GM18909 (cell line): ENCODE results near the gene ARHGEF28.

Source experiments
- ATAC-seq: cut with Tn5 transposase; IDR thresholded peaks from one replicate; pipeline ENCODE4 v1.9.1; 2021; ENCODE audit warnings: mild to moderate bottlenecking; ENCODE audit not compliant: unreplicated experiment, poor library complexity

ARHGEF28 gene

DNA sequence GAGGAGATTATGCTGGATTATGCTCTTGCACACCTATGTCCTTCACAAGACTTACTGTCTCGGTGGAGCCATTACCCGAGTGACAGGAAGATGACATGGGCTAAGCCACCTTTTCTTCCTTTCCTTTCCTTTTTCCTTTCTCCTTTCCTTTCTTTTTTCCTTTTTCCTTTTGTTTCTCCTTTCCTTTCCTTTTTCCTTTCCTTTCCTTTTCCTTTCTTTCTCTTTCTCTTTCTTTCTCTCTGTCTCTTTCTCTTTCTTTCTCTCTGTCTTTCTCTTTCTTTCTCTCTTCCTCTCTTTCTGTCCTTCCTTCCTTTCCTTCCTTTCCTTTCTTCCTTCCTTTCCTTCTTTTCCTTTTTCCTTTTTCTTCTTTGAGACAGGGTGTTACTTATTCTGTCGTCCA is 202.5 kb downstream of the ARHGEF28 start:
- ATAC-seq: no peak

DNA sequence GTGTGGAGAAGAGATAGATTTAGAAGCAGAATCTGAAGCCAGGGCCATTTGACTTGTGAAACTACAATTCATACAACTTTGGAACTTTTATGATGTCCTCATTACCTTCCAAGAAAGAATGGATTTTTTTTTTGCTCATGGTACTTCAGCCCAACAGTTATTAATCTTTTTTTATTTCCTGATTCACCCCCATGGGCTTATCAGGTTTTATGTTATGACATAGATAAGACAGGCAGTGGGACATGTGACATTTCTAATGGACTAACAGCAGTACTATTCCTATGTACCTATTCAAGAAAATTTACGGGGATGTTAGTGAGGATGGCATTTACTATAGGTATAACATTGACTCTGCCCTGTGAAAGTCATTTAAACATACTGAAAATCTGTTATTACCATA is 204.7 kb downstream of the ARHGEF28 start:
- ATAC-seq: no peak

DNA sequence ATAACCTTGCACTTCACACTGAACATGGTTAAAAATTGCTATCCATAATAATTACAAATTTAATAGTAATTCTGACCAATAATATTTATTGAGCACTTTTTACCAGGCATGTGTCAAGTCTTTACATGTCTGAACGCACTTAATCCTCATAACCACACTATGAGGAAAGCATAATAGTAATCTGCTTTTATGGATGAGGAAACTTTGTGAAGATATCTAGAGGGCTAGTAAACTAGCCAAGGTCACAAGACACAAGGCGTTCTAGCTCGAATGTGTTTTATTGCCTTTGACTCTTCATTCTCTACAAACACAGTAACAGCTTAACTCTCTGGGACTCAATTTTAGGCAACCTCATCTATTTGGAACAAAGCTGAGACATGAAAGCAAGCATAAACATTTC is 205.1 kb downstream of the ARHGEF28 start:
- ATAC-seq: no peak

DNA sequence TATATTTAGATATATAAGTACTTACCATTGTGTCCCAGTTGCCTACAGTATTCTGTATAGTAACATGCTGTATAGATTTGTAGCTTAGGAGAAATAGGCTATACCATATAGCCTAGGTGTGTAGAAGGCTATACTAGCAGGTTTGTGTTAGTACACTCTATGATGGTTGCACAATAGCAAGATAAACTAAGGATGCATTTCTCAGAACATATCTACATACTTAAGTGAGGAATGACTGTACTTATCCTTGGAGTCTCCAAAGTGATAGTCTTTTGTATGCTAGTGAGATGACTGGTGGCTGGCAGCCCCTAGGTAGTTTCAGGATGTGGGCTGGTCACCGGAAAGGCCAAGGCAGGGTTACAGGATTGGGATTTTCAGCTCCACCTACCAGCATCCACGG is 208.7 kb downstream of the ARHGEF28 start:
- ATAC-seq: no peak

DNA sequence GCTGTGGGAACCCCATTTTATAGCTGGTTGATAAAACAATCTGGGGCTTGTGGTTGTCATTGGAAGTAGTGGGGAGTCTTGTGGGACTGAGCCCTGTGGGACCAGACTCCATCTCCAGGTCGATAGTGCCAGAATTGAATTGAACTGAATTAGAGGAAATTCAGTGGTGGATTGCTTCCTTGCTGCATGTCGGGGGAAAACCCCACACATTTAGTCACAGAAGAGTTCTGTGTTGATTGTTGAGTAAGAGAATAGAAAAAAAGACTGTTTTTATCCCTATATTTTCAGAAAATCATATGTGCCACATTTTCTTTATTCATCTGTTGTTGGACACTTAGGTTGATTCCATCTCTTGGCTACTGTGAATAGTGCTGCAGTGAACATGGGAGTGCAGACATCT is 209.7 kb downstream of the ARHGEF28 start:
- no peak for ATAC-seq

DNA sequence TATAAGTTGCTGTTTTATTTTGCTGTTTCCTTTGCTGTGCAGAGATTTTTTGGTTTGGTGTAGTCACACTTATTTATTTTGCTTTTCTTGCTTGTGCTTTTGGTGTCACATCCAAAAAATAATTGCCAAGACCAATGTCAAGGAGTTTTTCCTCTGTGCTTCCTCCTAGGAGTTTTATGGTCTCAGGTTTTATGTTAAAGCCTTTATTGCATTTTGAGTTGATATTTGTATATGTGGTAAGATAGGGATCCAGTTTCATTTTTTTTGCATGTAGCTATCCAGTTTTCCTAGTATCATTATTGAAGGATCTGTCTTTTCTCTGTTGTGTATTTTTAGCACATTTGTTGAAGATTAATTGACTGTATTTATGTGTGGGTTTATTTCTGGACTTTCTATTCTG is 210.6 kb downstream of the ARHGEF28 start:
- ATAC-seq: no peak

DNA sequence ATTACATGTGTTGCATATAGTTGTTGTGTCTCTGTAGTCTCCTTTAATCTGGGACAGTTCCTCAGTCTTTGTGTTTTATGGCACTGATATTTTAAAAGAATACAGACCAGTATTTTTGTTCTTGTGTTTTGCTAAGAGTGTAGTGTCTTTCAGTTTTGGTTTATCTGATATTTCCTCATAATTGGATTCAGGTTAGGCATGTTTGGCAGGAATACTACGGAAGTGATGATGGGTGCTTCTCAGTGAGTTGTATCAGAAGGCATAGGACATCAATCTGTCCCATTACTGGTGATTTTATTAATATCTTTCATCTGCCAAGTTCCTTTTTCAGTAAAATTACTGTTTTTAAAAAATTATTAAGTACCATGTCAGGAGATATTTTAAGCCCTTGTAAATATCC is 212.9 kb downstream of the ARHGEF28 start:
- no peak for ATAC-seq

DNA sequence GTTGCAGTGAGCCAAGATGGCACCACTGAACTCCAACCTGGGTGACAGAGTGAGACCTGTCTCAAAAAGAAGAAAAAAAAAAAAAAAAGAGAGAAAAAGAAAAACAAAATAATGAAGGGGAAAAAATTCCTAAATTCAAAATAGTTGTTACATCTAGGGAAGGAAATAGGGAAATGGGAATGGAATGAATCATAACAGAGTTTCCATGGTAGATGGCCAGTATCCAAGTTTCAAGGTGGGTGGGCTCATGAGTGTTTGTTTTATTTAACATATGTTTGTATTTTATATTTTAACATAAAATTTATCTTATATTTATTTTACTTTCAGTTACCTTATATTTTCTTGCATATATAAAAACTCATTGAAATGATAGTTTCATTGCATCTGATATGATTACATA is 215.6 kb downstream of the ARHGEF28 start:
- ATAC-seq: no peak

DNA sequence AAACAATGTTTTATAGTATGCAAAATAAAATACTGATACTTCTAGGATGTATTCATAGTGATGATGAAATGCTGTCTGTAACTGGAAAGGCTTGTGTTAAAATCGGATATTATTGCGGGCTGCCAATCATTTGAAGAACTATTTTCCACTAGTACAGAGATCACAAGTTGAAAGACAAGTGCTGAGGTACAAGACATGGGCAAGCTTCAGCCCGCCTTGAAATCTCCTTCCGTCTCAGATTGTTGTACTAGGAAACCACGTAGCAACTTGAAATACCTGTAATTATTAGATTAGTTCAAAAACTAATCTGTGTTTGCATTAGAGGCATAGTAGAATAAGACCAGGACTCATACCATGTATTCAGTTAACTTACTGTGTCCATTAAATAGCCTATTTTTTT is 218.2 kb downstream of the ARHGEF28 start:
- no peak for ATAC-seq

DNA sequence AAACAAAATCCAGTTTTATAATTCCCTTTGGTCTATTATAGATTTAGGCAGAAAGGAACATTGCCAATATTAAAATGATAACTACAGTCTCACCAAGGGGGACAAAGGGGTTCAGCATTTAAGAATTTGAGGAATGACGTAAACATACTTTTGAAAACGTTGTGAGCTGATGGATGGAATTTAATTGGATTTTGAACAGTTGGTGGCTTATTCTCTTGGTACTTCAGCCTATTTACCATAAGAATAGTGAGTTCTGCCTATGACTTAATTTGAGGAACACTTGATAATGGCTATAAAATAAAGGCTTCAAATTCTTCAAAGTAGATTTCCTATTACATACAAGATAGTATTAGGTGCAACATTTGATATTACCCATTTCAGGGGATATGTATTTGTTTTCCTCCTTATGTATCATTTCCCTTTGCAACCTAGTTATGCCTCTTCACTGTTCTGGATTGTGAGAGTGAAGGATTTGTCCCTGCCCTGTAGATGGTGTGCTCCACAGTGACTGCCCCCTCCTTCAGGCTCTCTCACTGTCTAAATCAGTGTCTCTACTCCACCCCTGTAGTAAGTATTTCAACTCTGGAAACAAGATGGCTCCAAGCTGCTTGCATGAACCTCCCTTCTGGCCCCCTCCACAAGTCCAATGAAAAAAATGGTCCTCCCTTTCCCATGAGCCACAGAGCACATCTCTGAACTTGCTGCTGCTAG is 225.6 kb downstream of the ARHGEF28 start:
- no peak for ATAC-seq

DNA sequence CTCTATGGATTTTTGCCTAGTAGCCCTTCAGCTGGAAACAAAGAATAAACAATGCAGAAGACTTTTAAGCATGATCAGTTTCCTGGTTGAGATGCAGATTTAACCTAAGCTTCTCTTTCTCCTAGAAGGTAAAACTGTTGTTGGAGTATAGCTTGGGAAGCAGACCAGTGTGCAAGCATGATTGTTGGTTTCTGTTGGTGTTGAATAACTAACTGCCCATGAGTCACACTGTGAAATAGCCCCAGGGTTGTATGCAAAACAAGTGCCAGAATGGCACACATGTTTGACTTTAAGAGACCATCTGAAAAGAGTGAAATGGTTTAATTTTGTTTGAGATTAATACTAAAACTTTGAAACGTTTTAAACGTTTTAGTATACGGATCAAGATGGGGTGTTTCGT is 227.1 kb downstream of the ARHGEF28 start:
- ATAC-seq: peak; percentile 55

DNA sequence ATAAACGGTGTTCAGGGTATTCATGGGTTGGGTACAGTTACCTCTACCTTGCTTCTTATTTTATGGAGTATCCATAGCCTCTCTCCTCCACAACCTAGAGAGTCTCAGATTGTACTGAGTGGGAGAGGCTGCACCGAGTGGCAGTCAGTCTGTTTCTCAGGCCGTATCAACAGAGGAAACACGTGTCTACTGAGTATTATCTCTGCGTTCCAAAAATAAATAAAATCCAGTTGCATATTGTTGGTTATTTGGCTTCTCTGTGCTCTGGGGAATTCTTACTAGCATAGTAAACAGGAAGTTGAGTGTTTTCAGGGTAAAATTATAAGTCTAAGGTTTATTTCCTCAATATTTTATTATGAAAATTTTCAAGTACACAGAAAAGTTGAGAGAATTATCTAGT is 231.0 kb downstream of the ARHGEF28 start:
- no peak for ATAC-seq

DNA sequence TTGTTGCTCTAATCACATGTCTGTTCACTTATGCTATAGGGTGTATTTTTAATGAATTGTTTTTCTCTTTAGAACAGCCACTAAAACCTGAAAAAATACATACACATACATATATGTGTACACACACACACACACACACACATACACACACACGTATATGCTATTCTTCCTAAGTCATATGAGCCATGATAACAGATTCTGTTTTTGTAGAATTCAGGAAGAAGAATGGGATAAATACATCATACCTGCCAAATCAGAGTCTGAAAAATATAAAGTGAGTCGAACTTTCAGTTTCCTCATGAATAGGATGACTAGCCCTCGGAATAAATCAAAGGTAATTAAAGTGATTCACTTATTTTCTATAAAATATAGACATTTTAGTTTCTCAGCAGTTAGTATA is 231.4 kb downstream of the ARHGEF28 start:
- ATAC-seq: no peak

DNA sequence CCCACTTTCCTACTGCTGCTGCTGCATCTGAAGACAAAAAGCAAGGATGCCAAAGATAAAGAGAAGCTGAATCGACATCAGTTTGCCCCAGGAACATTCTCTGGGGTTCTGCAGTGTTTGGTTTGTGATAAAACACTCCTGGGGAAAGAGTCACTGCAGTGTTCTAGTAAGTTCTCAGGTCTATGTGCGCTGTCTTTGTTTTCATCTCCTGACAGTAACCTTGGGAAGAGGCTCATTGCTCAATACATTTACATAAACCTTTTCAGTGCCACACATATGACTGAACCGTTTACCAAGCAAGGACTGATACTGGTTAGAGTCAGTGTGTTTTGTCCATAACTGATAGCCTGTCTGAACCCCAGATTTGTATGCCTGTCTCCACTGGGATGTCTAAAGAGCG is 232.1 kb downstream of the ARHGEF28 start:
- ATAC-seq: no peak

DNA sequence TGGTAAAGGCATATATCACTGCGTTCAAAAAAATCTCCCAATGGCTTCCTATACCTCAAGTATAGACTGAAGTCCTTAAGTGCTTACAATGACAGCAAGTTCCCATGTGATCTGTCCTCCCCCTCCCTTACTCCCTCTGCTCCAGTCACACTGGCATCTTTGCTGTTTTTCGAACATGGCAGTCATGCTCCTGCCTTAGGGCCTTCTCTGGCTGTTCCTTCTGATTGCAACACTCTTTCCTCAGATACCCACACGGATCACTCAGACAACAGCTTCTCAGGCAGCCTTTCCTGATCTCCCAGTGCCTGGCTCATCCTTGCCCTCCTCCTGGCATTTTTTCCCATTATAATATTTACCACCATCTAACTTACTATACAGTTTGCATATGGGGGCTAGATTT is 232.8 kb downstream of the ARHGEF28 start:
- ATAC-seq: no peak

DNA sequence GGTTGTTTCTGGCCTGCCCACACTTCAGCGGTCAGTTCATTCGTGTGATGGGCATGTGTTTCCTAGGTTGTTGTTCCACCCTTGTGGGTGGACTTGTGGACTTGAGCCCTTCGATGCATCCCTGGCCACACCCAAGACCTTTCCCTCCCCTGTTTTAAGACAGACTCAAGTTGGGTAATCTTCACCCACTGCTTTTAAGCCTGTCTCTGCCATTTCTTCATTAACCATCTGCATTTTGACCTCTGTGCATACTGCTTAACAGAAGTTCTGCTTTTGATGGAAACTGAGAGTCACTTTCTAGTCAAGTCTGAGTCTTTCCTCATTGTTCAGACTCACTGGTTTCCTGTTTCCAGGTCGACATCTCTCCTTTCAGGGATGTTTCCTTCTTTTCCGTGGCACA is 233.7 kb downstream of the ARHGEF28 start:
- no peak for ATAC-seq

DNA sequence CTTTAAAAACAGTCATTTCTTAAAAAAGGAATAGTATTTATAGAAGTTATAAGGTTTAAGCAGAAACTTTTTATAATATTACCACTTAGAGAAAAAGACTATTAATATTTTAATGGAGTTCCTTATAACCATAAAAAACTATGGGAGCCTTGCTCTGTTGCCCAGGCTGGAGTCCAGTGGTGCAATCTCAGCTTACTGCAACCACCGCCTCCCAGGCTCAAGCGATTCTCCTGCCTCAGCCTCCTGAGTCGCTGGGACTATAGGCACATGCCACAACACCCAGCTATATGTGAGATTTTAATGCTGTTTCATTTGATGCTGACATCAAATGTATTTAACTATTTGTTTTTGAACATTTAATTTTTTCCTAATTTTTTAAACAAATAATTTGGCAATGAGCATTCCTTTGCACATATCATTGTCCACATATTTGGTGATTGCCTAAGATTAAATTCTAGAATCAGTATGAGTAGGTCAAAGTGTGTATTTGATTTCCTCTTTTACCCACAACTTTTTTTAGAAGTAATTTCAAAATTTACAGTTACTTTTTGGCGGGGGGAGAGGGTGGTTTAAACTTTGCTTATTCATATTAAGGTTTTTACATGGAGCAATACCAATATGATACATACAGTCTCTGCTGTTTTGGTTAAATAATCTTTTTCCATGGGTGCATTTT is 235.5 kb downstream of the ARHGEF28 start:
- ATAC-seq: no peak

DNA sequence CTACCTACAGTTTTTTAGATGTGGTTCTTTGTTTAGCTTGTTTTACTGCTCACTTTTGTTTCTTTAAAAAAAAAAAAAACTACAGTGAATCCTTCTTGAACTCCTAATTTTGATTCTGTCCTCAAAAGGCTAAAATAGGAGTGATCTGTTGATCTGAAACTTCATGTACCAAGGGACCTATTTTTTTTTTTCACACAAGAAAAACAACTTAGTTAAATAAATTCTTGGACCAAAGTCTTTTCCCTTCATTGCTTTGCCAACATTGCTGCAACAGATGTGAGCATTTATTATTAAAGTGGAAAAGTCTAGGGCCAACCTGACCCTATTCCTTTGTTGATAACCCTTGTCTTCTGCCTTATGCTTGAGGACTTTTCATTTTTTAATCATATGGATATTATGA is 236.8 kb downstream of the ARHGEF28 start:
- ATAC-seq: no peak

DNA sequence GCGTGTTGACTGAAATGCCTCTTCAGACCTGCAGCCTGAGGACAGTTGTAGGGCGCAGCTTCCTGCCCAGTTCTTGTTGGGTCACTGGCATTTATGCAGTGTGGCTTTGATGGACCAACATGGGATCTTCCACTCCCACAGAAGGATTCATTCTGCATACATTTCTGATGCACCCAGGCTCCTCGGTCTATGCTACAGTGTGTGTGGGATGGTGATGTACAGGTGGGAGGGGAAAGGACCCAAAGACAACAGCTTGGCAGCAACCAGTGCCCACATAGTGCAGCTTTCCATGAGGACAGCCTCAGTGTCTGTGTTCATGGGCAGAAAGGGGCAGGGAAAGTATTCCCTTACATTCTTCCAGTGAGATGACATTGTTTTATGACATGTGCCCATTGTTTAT is 237.9 kb downstream of the ARHGEF28 start:
- ATAC-seq: no peak

DNA sequence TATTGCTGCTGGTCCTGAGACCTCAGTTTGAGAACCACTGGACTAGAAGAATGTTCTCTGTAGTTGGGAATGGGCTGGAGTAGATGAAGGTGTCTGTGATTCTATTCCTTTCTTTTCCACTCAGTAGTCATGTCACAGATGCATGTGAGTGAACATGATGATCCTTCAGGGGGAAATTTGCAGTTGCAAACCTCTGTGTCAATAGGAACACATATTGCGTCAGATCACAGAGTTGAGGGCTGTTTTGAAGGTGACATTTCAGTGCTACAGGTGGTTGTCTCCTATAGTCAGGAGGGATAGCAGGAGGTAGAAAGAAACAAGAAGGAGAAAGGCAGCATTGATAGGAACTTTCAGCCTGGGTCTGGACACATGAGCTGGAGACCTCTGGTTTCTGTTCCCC is 239.3 kb downstream of the ARHGEF28 start:
- no peak for ATAC-seq

DNA sequence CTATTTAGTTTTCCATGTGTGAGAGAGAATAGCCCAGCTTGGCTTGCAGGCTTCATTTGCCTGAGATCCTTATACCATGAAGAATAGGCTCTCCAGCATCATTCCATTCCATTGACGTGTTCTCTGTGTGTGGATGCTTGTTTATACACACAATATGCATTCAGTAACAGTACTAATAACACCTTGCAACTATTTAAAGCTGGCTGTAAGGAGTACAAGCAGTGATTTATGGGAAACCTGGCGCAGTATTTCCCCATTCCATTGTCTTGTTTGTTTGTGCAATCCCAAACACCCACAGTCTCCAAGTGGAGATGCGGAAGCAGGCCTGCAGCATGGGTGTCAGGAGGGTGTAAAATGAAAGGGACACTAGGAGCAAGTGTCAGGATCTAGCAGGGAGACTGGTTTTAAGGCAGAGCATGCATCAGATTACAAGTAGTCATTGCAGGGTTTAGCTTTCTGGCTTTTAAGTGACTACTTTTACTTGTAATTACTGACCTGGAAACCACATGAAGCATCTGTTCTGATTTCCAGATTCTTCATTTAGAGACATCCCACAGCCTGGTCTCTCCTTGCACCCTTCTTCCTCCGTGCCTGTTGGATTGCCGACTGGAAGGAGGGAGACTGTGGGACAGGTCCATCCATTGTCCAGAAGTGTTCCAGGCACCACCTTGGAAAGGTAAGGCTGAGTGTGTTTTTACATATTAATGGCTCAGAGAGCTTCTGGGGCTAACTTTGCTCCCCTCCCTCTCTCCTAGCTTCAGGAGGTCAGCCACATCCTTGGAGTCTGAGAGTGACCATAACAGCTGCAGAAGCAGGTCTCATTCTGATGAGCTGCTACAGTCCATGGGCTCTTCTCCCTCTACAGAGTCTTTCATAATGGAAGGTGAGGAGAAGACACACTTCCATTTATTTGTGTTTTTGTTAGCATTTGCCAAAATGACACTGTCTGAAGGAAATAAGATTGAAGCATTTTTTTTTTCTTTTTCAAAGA is 241.6 kb downstream of the ARHGEF28 start:
- ATAC-seq: no peak
